ENCODE data around the gene SPAG9.

SPAG9 gene

GRCh38 chr17:50916026-50916707, 204.5 kb downstream of the SPAG9 start:
- peak in 1 of 2 experiments; percentile 49 for DNase-seq

GRCh38 chr17:50914505-50915063, 206.1 kb downstream of the SPAG9 start:
- DNase-seq: no peak

GRCh38 chr17:50913120-50913519, 207.5 kb downstream of the SPAG9 start:
- no peak for DNase-seq
